Thoracic aorta (tissue), 2 donors: ENCODE results near the gene EXOC1L. TPM values are rescaled to one million over a fixed set of nuclear protein-coding genes. Genes with fewer than 3 reads are reported as not detected.

Experiments used
- ATAC-seq: fragments of 150-250 bp; one replicate; pipeline ENCODE4 v1.8.0; 2017; ENCODE audit warnings: low read depth; ENCODE audit not compliant: insufficient number of reproducible peaks, low FRiP score
- DNase-seq: peaks from one replicate; pipeline ENCODE4 v3.0.0-alpha.2; 2020; ENCODE audit warnings: low spot score
- H3K27ac ChIP-seq, 2 donors: fragments of 200-600 bp; sonication (generic); 1 replicate in 1 of 2; 2 replicates in 1 of 2; pipeline ENCODE4 v1.5.1; 2016; ENCODE audit warnings: mild to moderate bottlenecking in 2 of 2, moderate library complexity in 2 of 2
- H3K27me3 ChIP-seq: fragments of 200-600 bp; sonication (generic); replicated peaks from 2 replicates; pipeline ENCODE4 v1.6.0; 2016; ENCODE audit warnings: mild to moderate bottlenecking; ENCODE audit not compliant: insufficient read depth
- H3K36me3 ChIP-seq: fragments of 200-600 bp; sonication (generic); one replicate; pipeline ENCODE4 v1.5.1; 2016
- H3K4me1 ChIP-seq, 2 donors: fragments of 200-600 bp; sonication (generic); 1 replicate in 1 of 2; 2 replicates in 1 of 2; pipeline versions ENCODE4 v1.5.1 to v1.6.0; 2016; ENCODE audit warnings: low read depth in 2 of 2, mild to moderate bottlenecking in 1 of 2; ENCODE audit not compliant: control insufficient read depth in 1 of 2
- H3K4me3 ChIP-seq: fragments of 200-600 bp; sonication (generic); 2 replicates; pipeline ENCODE4 v1.5.1; 2016; ENCODE audit warnings: mild to moderate bottlenecking
- H3K9me3 ChIP-seq: fragments of 200-600 bp; sonication (generic); 2 replicates; pipeline ENCODE4 v1.5.1; 2016
- CTCF ChIP-seq: fragments of 200-600 bp; sonication (generic); IDR thresholded peaks from one replicate; pipeline ENCODE4 v1.5.1; 2019; ENCODE audit warnings: antibody characterized with exemption
- total RNA-seq, 2 donors: library from RNA; depleted of rRNA; stranded (reverse); fragments of >200 nt; gene quantifications; one replicate each; pipeline versions ENCODE4 v1.1.0 to v1.2.3, GENCODE V29; 2016

Gene EXOC1L
- total RNA-seq, 2 donors from 2014 or later: not detected

GRCh38 chr4:55884851-55885219 lies 65.2 kb downstream of the EXOC1L start:
- DNase-seq: no peak
- ATAC-seq: no peak
- no peak for TF ChIP-seq CTCF
- Histone ChIP-seq H3K27me3 (no peaks in the 10 kb centered on the region), H3K9me3 (no peaks in the 10 kb centered on the region), H3K4me3 (no peak overlapping the region), H3K27ac (no peak overlapping the region), H3K4me1 (no peaks in the 10 kb centered on the region), H3K36me3 (peaks cover 21% of the 10 kb centered on the region)

Other genes with a start within 250 kb of the EXOC1L start
- not detected for gene PDCL2, start 227.5 kb upstream of the EXOC1L start, total RNA-seq
- gene NMU, start 183.5 kb upstream of the EXOC1L start, total RNA-seq: not detected
- gene EXOC1, start 33.9 kb downstream of the EXOC1L start, total RNA-seq: 10 to 100 TPM; 33.5 to 60.5 TPM
- 10 to 100 TPM in 1 of 2 donors, 1 to 10 TPM in 1; 5.3 to 12.2 TPM for gene CEP135, start 129.2 kb downstream of the EXOC1L start, total RNA-seq